CD8-positive, alpha-beta memory T cell (primary cell): Measurements from ENCODE around the gene UBR2. TPM values are rescaled to one million over a fixed set of nuclear protein-coding genes. Genes with fewer than 3 reads are reported as not detected.

Experiments used
- CTCF ChIA-PET: fragments of 350-600 bp; sonication (Branson Sonifier 250); formaldehyde crosslinking; loops from one replicate; lab custom pipeline; 2021; ENCODE audit warnings: antibody characterized with exemption; lab: Charles Lee
- POLR2A ChIA-PET: fragments of 350-600 bp; sonication (Branson Sonifier 250); formaldehyde crosslinking; loops from one replicate; lab custom pipeline; 2021; ENCODE audit warnings: antibody characterized with exemption; lab: Charles Lee
- DNase-seq, 5 donors: peaks; one replicate each; pipeline versions ENCODE4 v3.0.0 to v3.0.0-alpha.2; 2020 to 2022; ENCODE audit warnings: mixed read lengths in 1 of 5
- H3K27ac ChIP-seq: one replicate; pipeline ENCODE4 v1.7.0; 2013; ENCODE audit warnings: low read depth, mild to moderate bottlenecking, low read length, moderate library complexity
- H3K27me3 ChIP-seq: 2 replicates; pipeline ENCODE4 v1.7.0; 2013; ENCODE audit warnings: low read length, mild to moderate bottlenecking; ENCODE audit not compliant: insufficient read depth, poor library complexity, severe bottlenecking
- H3K36me3 ChIP-seq: 2 replicates; pipeline ENCODE4 v1.7.0; 2013; ENCODE audit warnings: mild to moderate bottlenecking, low read length, moderate library complexity; ENCODE audit not compliant: insufficient read depth
- H3K4me1 ChIP-seq: 2 replicates; pipeline ENCODE4 v1.7.0; 2013; ENCODE audit warnings: mild to moderate bottlenecking, low read length, moderate library complexity; ENCODE audit not compliant: insufficient read depth
- H3K4me3 ChIP-seq: 2 replicates; pipeline ENCODE4 v1.7.0; 2013; ENCODE audit warnings: mild to moderate bottlenecking, low read length
- H3K9me3 ChIP-seq: 2 replicates; pipeline ENCODE4 v1.7.0; 2013; ENCODE audit warnings: mild to moderate bottlenecking, low read length
- H3K27ac Mint-ChIP-seq, 8 donors: one replicate each; pipeline ENCODE4 v1.8.0; 2020 to 2021; ENCODE audit warnings: mixed read lengths in 8 of 8, mild to moderate bottlenecking in 6 of 8, inconsistent platforms in 3 of 8, moderate library complexity in 3 of 8
- H3K27me3 Mint-ChIP-seq, 2 donors: one replicate each; pipeline ENCODE4 v1.8.0; 2020 to 2021; ENCODE audit warnings: mixed read lengths in 2 of 2, mild to moderate bottlenecking in 1 of 2, moderate library complexity in 1 of 2
- H3K36me3 Mint-ChIP-seq, 3 donors: one replicate each; pipeline ENCODE4 v1.8.0; 2020 to 2021; ENCODE audit warnings: mixed read lengths in 3 of 3, inconsistent platforms in 1 of 3, mild to moderate bottlenecking in 1 of 3
- H3K4me1 Mint-ChIP-seq, 3 donors: one replicate each; pipeline ENCODE4 v1.8.0; 2020 to 2021; ENCODE audit warnings: mixed read lengths in 3 of 3, inconsistent platforms in 1 of 3, mild to moderate bottlenecking in 1 of 3
- H3K4me3 Mint-ChIP-seq, 7 donors: one replicate each; pipeline ENCODE4 v1.8.0; 2020 to 2021; ENCODE audit warnings: mixed read lengths in 7 of 7, mild to moderate bottlenecking in 6 of 7, moderate library complexity in 4 of 7, inconsistent platforms in 2 of 7
- H3K9me3 Mint-ChIP-seq, 5 donors: one replicate each; pipeline ENCODE4 v1.8.0; 2020 to 2022; ENCODE audit warnings: mixed read lengths in 5 of 5, mild to moderate bottlenecking in 3 of 5, moderate library complexity in 2 of 5, inconsistent platforms in 1 of 5
- polyA plus RNA-seq: library from polyadenylated mRNA; unstranded; fragments of 300-500 nt; fragmentation: Illumina TruSeq; gene quantifications from one replicate; pipeline ENCODE4 v1.2.3, GENCODE V29; 2021
- total RNA-seq, 2 experiments: library from RNA; stranded (reverse); gene quantifications; one replicate each; pipeline ENCODE4 v1.2.3, GENCODE V29; 2021

UBR2 gene
- total and polyA plus RNA-seq, 3 experiments from 2014 or later = 13.6 to 27.0 (median 26.2) TPM

- Histone ChIP-seq H3K9me3 (no peaks in the 10 kb centered on the region), H3K27ac (no peak overlapping the region), H3K4me1 (peaks cover 11% of the 10 kb centered on the region), H3K4me3 (no peak overlapping the region), H3K36me3 (no peaks in the 10 kb centered on the region), H3K27me3 (no peaks in the 10 kb centered on the region)
- peaks cover 6 to 12% (median 12%) of the 10 kb centered on the region in 3 donors for H3K4me1 Mint-ChIP-seq
- no peak overlapping the region for H3K4me3 Mint-ChIP-seq
- H3K36me3 Mint-ChIP-seq = no peaks in the 10 kb centered on the region
- DNase-seq = no peak
- H3K27me3 Mint-ChIP-seq = peaks cover 2 to 5% of the 10 kb centered on the region in 2 donors
- H3K9me3 Mint-ChIP-seq = no peaks in the 10 kb centered on the region
- no peak overlapping the region for H3K27ac Mint-ChIP-seq
- ChIA-PET CTCF (interaction anchor here (1.5 to 5.2 kb wide), 2 partner anchors 14 to 284 kb away, joined by 5 to 57 read pairs; no protein-coding TSS in a partner anchor), POLR2A (no interaction called here)
Observed at GRCh38 chr6:42545226-42545773, 18.5 kb upstream of the UBR2 start.

- Histone ChIP-seq H3K4me3 (peak overlapping the region; percentile 62), H3K9me3 (no peaks in the 10 kb centered on the region), H3K27me3 (no peaks in the 10 kb centered on the region), H3K27ac (no peak overlapping the region), H3K36me3 (no peaks in the 10 kb centered on the region), H3K4me1 (peaks cover 11% of the 10 kb centered on the region)
- Mint-ChIP-seq H3K36me3 (no peaks in the 10 kb centered on the region), H3K27ac (peak overlapping the region in 4 of 8 donors; percentile 47 to 86 (median 59)), H3K4me1 (peaks cover 6 to 12% (median 12%) of the 10 kb centered on the region in 3 donors), H3K4me3 (peak overlapping the region in 6 of 7 donors; percentile 66 to 74 (median 70)), H3K9me3 (no peaks in the 10 kb centered on the region), H3K27me3 (peaks cover 2 to 5% of the 10 kb centered on the region in 2 donors)
- POLR2A ChIA-PET = interaction anchor here (0.6 to 1.4 kb wide), 5 partner anchors 16 to 333 kb away, joined by 3 to 8 read pairs (median 4); partner anchors contain the start of genes TRERF1 and UBR2
- CTCF ChIA-PET = interaction anchor here (0.6 to 5.2 kb wide), 104 partner anchors 8 to 945 kb away, joined by 3 to 57 read pairs (median 4); partner anchors contain the start of genes MRPS10, TOMM6 and UBR2
- peak; percentile 75 to 87 (median 82) for DNase-seq
Observed at GRCh38 chr6:42547407-42548329, 16.2 kb upstream of the UBR2 start.

DNA sequence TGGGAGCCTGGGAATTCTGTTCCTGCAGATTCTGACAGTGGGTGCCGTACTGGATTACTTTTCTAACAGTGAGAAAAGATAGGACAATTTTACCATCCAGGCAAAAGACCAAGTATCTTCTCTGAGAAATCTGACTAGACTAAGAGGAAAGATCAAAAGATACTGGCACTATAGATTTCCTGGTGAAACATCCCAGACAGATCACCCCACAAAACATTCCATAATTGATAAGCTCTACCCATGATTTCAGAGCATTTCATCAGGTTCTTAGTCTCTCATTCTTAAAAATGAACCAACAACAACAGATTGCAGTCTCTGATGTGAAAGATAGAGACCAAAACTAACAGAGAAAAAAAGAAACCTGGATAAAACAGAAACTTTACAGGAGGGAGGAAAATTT lies 13.6 kb upstream of the UBR2 start:
- Mint-ChIP-seq H3K4me3 (no peak overlapping the region), H3K27ac (no peak overlapping the region), H3K27me3 (peaks cover 4 to 5% of the 10 kb centered on the region in 2 donors), H3K4me1 (peaks cover 9 to 21% (median 16%) of the 10 kb centered on the region in 3 donors), H3K9me3 (no peaks in the 10 kb centered on the region), H3K36me3 (no peaks in the 10 kb centered on the region)
- POLR2A ChIA-PET = no interaction called here
- no peaks in the 10 kb centered on the region for H3K36me3 ChIP-seq
- no peaks in the 10 kb centered on the region for H3K9me3 ChIP-seq
- H3K27me3 ChIP-seq = no peaks in the 10 kb centered on the region
- peaks cover 11% of the 10 kb centered on the region for H3K4me1 ChIP-seq
- CTCF ChIA-PET = interaction anchor here (0.7 to 5.2 kb wide), 2 partner anchors 25 to 289 kb away, joined by 3 to 57 read pairs; no protein-coding TSS in a partner anchor
- DNase-seq = no peak
- no peak overlapping the region for H3K27ac ChIP-seq
- no peak overlapping the region for H3K4me3 ChIP-seq

GRCh38 chr6:42551217-42551616 lies 12.6 kb upstream of the UBR2 start:
- no peak for DNase-seq
- CTCF ChIA-PET = interaction anchor here (0.9 to 2.0 kb wide), 3 partner anchors 10 to 336 kb away, joined by 3 to 5 read pairs (median 4); partner anchors contain the start of gene UBR2
- POLR2A ChIA-PET = interaction anchor here (0.6 to 1.0 kb wide), 2 partner anchors 182 to 245 kb away, joined by 3 read pairs; no protein-coding TSS in a partner anchor

DNA sequence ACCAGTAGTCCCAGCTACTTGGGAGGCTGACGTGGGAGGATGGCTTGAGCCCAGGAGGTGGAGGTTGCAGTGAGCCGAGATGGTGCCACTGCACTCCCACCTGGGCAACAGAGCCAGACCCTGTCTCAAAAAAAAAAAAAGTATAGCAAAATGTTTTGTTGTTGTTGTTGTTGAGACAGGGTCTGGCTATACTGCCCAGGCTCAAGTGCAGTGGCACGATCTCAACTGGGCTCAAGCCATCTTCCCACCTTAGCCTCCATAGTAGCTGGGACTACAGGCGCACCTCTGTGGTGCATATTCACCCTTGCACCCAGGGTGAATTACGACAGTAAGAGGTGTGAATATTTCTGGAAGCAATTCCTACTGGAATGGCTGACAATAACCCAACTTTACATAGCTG lies 11.4 kb upstream of the UBR2 start:
- H3K4me1 ChIP-seq = peaks cover 7% of the 10 kb centered on the region
- no peak for DNase-seq
- Mint-ChIP-seq H3K9me3 (no peaks in the 10 kb centered on the region), H3K36me3 (no peaks in the 10 kb centered on the region), H3K27me3 (peaks cover 4 to 5% of the 10 kb centered on the region in 2 donors), H3K27ac (no peak overlapping the region), H3K4me3 (no peak overlapping the region), H3K4me1 (peaks cover 13 to 26% (median 18%) of the 10 kb centered on the region in 3 donors)
- no peaks in the 10 kb centered on the region for H3K36me3 ChIP-seq
- no peaks in the 10 kb centered on the region for H3K27me3 ChIP-seq
- no peak overlapping the region for H3K4me3 ChIP-seq
- no peaks in the 10 kb centered on the region for H3K9me3 ChIP-seq
- H3K27ac ChIP-seq = no peak overlapping the region
- CTCF ChIA-PET = interaction anchor here (1.1 to 2.0 kb wide), 2 partner anchors 9 to 11 kb away, joined by 3 to 5 read pairs; partner anchors contain the start of gene UBR2
- POLR2A ChIA-PET = interaction anchor here (0.6 to 1.1 kb wide), 2 partner anchors 331 to 338 kb away, joined by 3 read pairs; no protein-coding TSS in a partner anchor

More at GRCh38 chr6:42551217-42551616, 12.6 kb upstream of the UBR2 start:
- Histone ChIP-seq H3K4me1 (peaks cover 11% of the 10 kb centered on the region), H3K27me3 (no peaks in the 10 kb centered on the region), H3K36me3 (no peaks in the 10 kb centered on the region), H3K27ac (no peak overlapping the region), H3K9me3 (no peaks in the 10 kb centered on the region), H3K4me3 (no peak overlapping the region)
- peaks cover 13 to 30% (median 23%) of the 10 kb centered on the region in 3 donors for H3K4me1 Mint-ChIP-seq
- H3K36me3 Mint-ChIP-seq = no peaks in the 10 kb centered on the region
- H3K4me3 Mint-ChIP-seq = no peak overlapping the region
- H3K27me3 Mint-ChIP-seq = peaks cover 4 to 5% of the 10 kb centered on the region in 2 donors
- no peak overlapping the region for H3K27ac Mint-ChIP-seq
- no peaks in the 10 kb centered on the region for H3K9me3 Mint-ChIP-seq

DNA sequence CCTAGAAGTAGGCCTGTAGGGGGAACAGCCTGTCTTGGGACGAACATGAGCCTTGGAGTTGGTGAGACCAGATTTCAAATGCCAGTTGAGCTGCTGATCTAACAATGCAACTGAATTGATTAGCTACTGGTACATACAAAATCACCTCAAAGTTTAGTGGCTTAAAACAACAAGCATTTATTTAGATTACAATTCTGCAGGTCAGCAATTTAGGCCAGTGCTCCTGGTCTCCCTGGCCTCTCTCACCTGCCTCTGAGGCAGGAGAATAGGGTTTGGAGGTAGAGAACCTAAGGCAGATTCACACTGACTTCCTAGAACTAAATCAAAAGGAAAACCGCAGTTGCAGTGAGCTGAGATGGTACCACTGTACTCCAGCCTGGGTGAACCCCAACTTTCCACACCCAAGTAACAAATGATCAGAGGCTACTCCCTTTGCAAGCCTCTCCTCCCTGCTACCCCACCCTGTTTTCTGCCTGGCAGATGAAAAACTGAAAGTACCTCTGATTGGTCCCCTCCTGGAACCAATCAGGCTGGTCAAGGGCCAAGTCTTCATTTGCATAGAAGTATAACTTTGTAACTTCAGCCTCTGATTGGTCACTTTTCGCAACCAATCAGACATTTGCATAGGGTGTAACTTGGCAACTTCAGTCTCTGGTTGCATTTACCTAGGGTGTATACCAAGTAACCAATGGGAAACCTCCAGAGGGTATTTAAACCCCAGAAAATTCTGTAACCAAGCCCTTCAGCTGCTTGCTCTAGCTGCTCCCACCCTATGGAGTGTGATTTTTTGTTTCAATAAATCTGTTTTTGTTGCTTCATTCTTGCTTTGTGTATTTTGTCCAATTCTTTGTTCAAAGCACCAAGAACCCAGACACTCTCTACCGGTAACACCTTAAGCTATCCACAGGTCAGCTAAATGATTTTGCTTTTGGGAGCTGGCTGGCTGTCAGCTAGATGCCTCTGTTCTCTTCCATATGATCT lies 8.1 kb upstream of the UBR2 start:
- POLR2A ChIA-PET = interaction anchor here (0.6 to 1.5 kb wide), 2 partner anchors 8 to 503 kb away, joined by 3 read pairs; partner anchors contain the start of gene UBR2
- H3K4me3 Mint-ChIP-seq = peak overlapping the region in 1 of 7 donors; percentile 59
- Histone ChIP-seq H3K27me3 (no peaks in the 10 kb centered on the region), H3K4me1 (no peaks in the 10 kb centered on the region), H3K4me3 (no peak overlapping the region), H3K27ac (no peak overlapping the region), H3K9me3 (no peaks in the 10 kb centered on the region), H3K36me3 (no peaks in the 10 kb centered on the region)
- peaks cover 6 to 19% (median 10%) of the 10 kb centered on the region in 3 donors for H3K4me1 Mint-ChIP-seq
- peak overlapping the region in 2 of 8 donors; percentile 65 to 82 for H3K27ac Mint-ChIP-seq
- no peaks in the 10 kb centered on the region for H3K36me3 Mint-ChIP-seq
- H3K9me3 Mint-ChIP-seq = no peaks in the 10 kb centered on the region
- DNase-seq = peak in 1 of 5 donors; percentile 25
- CTCF ChIA-PET = interaction anchor here (0.7 to 1.5 kb wide), 4 partner anchors 8 to 451 kb away, joined by 3 to 7 read pairs (median 4); partner anchors contain the start of gene UBR2
- H3K27me3 Mint-ChIP-seq = peaks cover 0 to 2% of the 10 kb centered on the region in 2 donors

DNA sequence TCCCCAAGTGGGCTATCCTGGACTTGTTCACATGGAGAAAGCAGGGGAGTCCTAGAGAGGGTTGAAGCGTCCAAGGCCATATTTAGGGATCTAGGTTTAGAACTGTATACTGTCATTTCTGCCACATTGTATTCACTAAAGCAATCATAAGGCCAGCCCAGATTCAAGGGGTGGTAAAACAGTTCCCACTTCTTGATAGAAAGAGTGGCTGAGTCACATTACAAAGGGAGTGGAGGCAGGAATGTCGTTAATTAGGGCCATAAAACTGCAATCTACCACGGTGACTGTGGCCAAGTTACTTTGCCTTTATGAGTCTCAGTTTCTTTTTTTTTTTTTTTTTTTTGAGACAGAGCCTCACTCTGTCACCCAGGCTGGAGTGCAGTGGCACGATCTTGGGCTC lies 7.4 kb upstream of the UBR2 start:
- no peak overlapping the region for H3K4me3 ChIP-seq
- H3K36me3 ChIP-seq = no peaks in the 10 kb centered on the region
- ChIA-PET CTCF (interaction anchor here (1.1 to 1.5 kb wide), 2 partner anchors 9 to 247 kb away, joined by 3 to 7 read pairs; no protein-coding TSS in a partner anchor), POLR2A (interaction anchor here (0.6 kb wide), 1 partner anchor 504 kb away, joined by 3 read pairs; no protein-coding TSS in a partner anchor)
- peaks cover 6 to 19% (median 10%) of the 10 kb centered on the region in 3 donors for H3K4me1 Mint-ChIP-seq
- H3K4me3 Mint-ChIP-seq = no peak overlapping the region
- H3K9me3 Mint-ChIP-seq = no peaks in the 10 kb centered on the region
- no peak for DNase-seq
- no peaks in the 10 kb centered on the region for H3K27me3 ChIP-seq
- H3K27ac ChIP-seq = no peak overlapping the region
- no peaks in the 10 kb centered on the region for H3K9me3 ChIP-seq
- no peak overlapping the region for H3K27ac Mint-ChIP-seq
- H3K27me3 Mint-ChIP-seq = peaks cover 0 to 2% of the 10 kb centered on the region in 2 donors
- no peaks in the 10 kb centered on the region for H3K4me1 ChIP-seq
- no peaks in the 10 kb centered on the region for H3K36me3 Mint-ChIP-seq
